GM12873 (cell line): ENCODE data around the gene ARID5B.

ENCODE experiments used
- TF ChIP-seq, protein P1 (sequence below): IDR thresholded peaks from 2 replicates; pipeline ENCODE4 v1.5.1; 2012; ENCODE audit warnings: low read depth, mild to moderate bottlenecking, moderate library complexity, low read length, control low read depth; ENCODE audit not compliant: insufficient read depth; ENCODE audit errors: missing control alignments

Gene ARID5B

DNA sequence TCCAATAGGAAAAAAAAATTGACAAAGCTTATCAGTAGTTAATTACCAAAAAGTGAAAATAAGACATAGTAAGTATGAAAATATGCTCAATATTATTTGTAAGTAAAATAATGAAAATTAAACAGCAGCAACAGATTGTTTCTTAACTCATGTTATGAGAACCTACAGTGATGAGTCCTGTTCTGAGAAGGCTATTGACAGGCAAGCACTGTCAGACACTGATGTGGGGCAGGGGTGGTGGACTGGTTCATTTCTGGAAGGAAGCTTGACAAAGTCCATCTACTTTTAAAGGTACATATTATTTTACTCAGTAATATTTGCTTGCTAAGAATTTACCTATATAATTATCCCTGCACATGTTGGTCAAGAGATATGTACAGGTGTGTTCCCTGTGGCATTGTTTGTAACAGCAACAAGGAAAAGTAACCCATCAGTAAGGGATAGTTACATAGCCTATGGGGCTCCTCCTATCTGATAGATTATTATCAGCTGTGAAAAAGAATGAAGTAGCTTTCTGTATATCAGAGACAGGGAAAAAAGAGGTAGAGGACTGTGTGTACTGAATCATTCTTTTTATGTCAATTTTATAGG, 205.5 kb downstream of the ARID5B start:
- TF ChIP-seq, protein P1, sequence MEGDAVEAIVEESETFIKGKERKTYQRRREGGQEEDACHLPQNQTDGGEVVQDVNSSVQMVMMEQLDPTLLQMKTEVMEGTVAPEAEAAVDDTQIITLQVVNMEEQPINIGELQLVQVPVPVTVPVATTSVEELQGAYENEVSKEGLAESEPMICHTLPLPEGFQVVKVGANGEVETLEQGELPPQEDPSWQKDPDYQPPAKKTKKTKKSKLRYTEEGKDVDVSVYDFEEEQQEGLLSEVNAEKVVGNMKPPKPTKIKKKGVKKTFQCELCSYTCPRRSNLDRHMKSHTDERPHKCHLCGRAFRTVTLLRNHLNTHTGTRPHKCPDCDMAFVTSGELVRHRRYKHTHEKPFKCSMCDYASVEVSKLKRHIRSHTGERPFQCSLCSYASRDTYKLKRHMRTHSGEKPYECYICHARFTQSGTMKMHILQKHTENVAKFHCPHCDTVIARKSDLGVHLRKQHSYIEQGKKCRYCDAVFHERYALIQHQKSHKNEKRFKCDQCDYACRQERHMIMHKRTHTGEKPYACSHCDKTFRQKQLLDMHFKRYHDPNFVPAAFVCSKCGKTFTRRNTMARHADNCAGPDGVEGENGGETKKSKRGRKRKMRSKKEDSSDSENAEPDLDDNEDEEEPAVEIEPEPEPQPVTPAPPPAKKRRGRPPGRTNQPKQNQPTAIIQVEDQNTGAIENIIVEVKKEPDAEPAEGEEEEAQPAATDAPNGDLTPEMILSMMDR, result no peak

DNA sequence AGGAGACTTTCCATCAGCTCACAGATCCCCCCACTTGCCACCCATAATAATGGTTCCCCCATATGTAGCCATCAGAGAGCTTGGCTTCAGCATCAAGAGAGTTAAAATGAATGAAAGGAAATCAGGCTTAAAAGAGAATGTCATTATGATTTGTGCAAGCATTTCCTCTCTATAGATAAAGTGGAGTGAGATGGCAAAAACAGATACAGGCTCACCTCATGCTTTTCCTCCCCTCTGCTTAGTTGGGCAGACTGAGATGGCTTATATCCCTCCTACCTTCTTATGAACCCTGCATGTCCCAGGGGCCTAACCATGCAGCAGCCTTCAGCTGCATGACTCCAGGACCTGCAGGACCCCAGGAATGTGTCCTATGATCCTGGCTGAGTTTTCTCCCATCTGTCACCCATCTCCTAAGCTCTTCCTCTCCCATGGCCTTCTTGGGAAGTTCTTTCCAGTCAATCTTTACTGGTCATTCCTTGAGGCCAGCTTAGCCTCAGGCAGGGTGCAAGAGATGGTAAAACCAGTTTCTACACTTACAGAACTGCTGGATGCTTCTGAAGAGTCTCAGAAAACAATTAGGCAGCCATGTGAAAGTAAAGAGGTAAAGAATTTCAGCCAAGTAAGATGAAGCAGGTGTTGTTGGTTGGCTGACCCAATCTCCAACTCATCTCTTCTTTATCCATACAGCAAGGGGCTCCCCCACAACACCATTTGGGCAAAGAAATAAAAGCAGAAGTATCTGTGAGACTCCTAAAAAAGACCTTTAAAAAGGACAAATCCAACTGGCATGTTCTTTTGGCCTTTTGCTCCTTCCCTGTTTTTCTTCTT, 207.5 kb downstream of the ARID5B start:
- TF ChIP-seq, protein P1, result no peak

DNA sequence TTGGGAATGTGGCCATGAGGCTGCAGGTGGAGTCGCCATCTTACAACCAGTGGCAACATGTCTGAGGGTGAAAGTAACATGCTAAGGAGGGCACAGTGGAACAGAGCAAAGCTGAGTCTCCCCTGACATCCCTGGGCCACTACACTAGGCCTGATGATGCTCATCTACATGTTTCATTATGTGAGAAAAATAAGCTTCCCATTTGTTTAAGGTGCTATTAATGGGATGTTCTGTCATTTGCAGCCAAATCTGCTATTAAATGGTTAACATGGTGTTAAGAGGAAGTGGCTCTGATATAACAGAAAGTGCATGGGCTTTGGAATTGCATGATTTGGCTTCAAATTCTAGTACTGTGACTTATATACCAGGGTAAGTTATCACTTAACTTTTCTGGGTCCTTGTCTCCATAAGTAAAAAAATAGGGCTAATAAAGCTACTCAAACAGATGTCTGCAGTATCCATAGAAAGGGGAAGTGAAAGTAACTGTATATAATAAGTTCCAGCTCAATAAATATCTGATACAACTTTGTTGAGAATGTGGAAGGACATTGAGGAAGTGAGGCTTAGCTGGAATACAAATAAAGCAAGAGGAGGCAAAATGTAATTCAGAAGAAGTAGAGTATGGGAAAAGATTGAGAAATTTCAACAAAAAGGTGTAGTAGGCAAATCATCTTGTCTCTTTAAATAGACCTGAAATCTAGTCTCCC, 208.2 kb downstream of the ARID5B start:
- TF ChIP-seq, protein P1, result no peak

DNA sequence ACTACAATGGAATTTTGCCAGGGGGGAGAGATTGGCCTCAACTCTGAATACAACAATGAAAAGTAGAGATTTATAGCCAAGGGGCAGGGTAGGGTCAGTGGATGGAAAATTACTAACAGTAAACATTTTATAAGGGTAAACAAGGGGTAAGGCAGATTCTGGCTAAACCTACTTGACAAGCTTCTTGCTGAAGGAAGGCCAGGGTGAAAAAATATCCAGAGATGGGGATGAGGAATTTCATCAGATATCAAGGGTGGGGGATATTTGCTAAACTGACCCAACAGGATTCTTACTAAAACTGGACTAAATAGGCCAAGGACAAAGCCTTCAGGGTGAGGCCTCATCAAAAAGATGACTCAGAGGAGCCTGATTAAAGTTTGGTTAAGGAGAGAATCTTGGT, 210.8 kb downstream of the ARID5B start:
- TF ChIP-seq, protein P1, result no peak

DNA sequence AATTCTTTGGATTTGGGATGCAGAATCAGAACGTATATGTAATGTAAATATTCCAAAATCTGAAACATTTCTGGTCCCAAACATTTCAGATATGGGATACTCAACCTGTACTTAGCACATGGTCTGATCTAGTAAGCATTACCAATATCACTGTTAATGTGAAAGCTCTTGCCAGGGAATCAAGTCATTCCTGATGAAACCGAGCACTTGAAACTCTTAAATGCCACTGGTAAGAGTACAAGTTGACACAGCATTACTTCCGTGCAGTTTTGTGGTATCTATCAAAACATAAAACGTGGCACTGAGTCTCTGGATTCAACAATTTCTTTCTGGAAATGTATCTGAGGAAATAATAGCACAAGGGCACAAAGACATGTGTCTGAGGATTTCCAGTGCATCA, 211.5 kb downstream of the ARID5B start:
- TF ChIP-seq, protein P1, result no peak

DNA sequence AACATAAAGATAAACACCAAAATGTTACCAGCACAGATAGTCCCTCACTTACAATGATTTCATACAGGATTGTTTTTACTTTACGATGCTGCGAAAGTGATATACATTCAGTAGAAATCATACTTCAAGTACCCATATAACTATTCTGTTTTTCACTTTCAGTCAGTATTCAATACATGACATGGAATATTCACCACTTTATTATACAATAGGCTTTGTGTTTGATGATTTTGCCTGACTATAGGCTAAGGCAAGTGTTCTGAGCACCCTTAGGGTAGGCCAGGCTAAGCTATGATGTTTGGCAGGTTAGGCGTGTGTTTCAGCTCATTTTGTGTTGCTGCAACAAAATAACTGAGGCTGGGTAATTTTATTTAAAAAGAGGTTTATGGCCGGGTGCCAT, 212.2 kb downstream of the ARID5B start:
- TF ChIP-seq, protein P1, result no peak

DNA sequence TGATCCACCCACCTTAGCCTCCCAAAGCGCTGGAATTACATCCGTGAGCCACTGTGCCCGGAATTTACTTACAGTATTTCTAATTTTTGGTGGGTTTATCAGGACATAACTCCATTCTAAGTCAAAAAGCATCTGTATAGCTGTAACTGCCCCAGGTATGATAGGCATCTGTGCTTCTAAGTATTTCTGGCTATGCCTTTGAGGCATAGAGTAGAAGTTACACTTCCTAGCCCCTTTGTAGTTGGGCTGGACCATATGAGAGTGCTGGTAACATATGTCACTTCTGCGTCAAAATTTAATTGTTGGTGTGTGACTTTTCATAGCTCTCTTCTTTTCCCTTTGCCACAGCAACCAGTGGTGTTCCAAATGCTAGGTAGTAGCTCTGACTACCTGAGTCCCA, 213.8 kb downstream of the ARID5B start:
- TF ChIP-seq, protein P1, result no peak
